K562 (cell line): Measurements from ENCODE around the gene EPHB1. TPM values are rescaled to one million over a fixed set of nuclear protein-coding genes. Genes with fewer than 3 reads are reported as not detected.

Source experiments
- ATAC-seq: fragments of 200-7000 bp; cut with Tn5 transposase; 3 replicates; pipeline ENCODE4 v1.9.1; 2020; ENCODE audit warnings: moderate library complexity
- BruUV-seq: library from RNA; stranded (reverse); fragments of 400-500 nt; replicated peaks from 2 replicates; lab custom pipeline; 2021; lab: Mats Ljungman, UMichigan
- CTCF ChIA-PET: fragments of 300-600 bp; formaldehyde crosslinking; extraction: SDS; loops from one replicate; lab custom pipeline; 2021; ENCODE audit warnings: low intra/inter-chr PET ratio; lab: Yijun Ruan, JAX
- POLR2A ChIA-PET: fragments of 300-600, 350-650 bp; sonication (Branson Sonifier 250); formaldehyde crosslinking; extraction: SDS; loops from one replicate; lab custom pipeline; 2021; ENCODE audit warnings: antibody characterized with exemption, inconsistent platforms; lab: Yijun Ruan, JAX
- DNase-seq, 4 experiments: peaks; one replicate each; pipeline versions ENCODE4 v3.0.0 to v3.0.0-alpha.2; 2011 to 2018; ENCODE audit warnings: low spot score in 3 of 4, mixed read lengths in 3 of 4; ENCODE audit errors: extremely low read depth in 1 of 4
- FAIRE-seq: peaks from 2 replicates; lab custom pipeline; 2011; peaks lifted over from hg19 to GRCh38; lab: Jason Lieb, UNC
- H2AFZ ChIP-seq: 2 replicates; pipeline ENCODE4 v1.6.0; 2011; ENCODE audit warnings: low read depth, low read length, control low read depth, inconsistent platforms
- H3K27ac ChIP-seq: fragments of 200-600 bp; 3 replicates; pipeline ENCODE4 v1.8.0; 2011; ENCODE audit warnings: low read depth, mild to moderate bottlenecking, control low read depth, inconsistent platforms, low read length, moderate library complexity, mixed read lengths; ENCODE audit errors: extremely low read depth
- H3K27me3 ChIP-seq, 2 experiments: fragments of 300-600 bp in 1 of 2; 2 replicates in 1 of 2; 3 replicates in 1 of 2; pipeline versions ENCODE4 v1.6.0 to v1.8.0; 2011; ENCODE audit warnings: inconsistent platforms in 2 of 2, low read length in 2 of 2, mild to moderate bottlenecking in 1 of 2, mixed read lengths in 1 of 2, moderate library complexity in 1 of 2; ENCODE audit not compliant: control insufficient read depth in 2 of 2, insufficient read depth in 2 of 2
- H3K36me3 ChIP-seq: fragments of 300-600 bp; 3 replicates; pipeline ENCODE4 v1.8.0; 2011; ENCODE audit warnings: mild to moderate bottlenecking, low read length, inconsistent platforms; ENCODE audit not compliant: control insufficient read depth, insufficient read depth
- H3K4me1 ChIP-seq, 2 experiments: fragments of 200-600 bp in 1 of 2; replicated peaks in 1 of 2; 2 replicates in 1 of 2; 3 replicates in 1 of 2; pipeline versions ENCODE4 v1.5.1 to v1.8.0; 2011; ENCODE audit warnings: inconsistent platforms in 2 of 2, low read length in 2 of 2, mild to moderate bottlenecking in 1 of 2, mixed read lengths in 1 of 2, moderate library complexity in 1 of 2; ENCODE audit not compliant: control insufficient read depth in 2 of 2, insufficient read depth in 2 of 2
- H3K4me2 ChIP-seq: 2 replicates; pipeline ENCODE4 v1.6.1; 2011; ENCODE audit warnings: low read length, control low read depth, inconsistent platforms, mixed read lengths; ENCODE audit not compliant: insufficient read depth
- H3K4me3 ChIP-seq: fragments of 200-600 bp; sonication (generic), shearing (Covaris generic); 2 replicates; pipeline ENCODE4 v1.5.1; 2016; ENCODE audit warnings: control low read depth, inconsistent platforms
- H3K79me2 ChIP-seq: fragments of 200-600 bp; 3 replicates; pipeline ENCODE4 v1.8.0; 2011; ENCODE audit warnings: low read length, inconsistent platforms; ENCODE audit not compliant: control insufficient read depth, insufficient read depth
- H3K9ac ChIP-seq, 2 experiments: 2 replicates each; pipeline versions ENCODE4 v1.6.0 to v1.6.1; 2011; ENCODE audit warnings: low read depth in 2 of 2, low read length in 2 of 2, control low read depth in 1 of 2, inconsistent platforms in 1 of 2, mild to moderate bottlenecking in 1 of 2, mixed read lengths in 1 of 2; ENCODE audit not compliant: insufficient read depth in 1 of 2
- H3K9me1 ChIP-seq: one replicate; pipeline ENCODE4 v1.6.0; 2011; ENCODE audit warnings: inconsistent platforms, mild to moderate bottlenecking, low read length, moderate library complexity; ENCODE audit not compliant: control insufficient read depth, insufficient read depth
- H3K9me3 ChIP-seq: replicated peaks from 2 replicates; pipeline ENCODE4 v1.5.1; 2011; ENCODE audit warnings: low read depth, low read length, inconsistent platforms; ENCODE audit not compliant: control insufficient read depth, insufficient read depth
- H4K20me1 ChIP-seq: replicated peaks from 2 replicates; pipeline ENCODE4 v1.6.1; 2011; ENCODE audit warnings: low read length, inconsistent platforms, mixed read lengths; ENCODE audit not compliant: control insufficient read depth, insufficient read depth
- BCL6 ChIP-seq: fragments of 250-450 bp; sonication (Bioruptor Pico); IDR thresholded peaks from 2 replicates; pipeline ENCODE4 v1.4.0; 2020
- CHD4 ChIP-seq: fragments of 200-600 bp; sonication (generic); IDR thresholded peaks from 3 replicates; pipeline ENCODE4 v1.6.1; 2012; ENCODE audit warnings: low read depth, mild to moderate bottlenecking, mixed read lengths, low read length, inconsistent platforms; ENCODE audit not compliant: insufficient read depth, insufficient replicate concordance, poor library complexity, severe bottlenecking
- CREM ChIP-seq: IDR thresholded peaks from 2 replicates; pipeline ENCODE4 v1.6.1; 2014; ENCODE audit warnings: antibody characterized with exemption, low read depth
- PHB ChIP-seq: fragments of 250-450 bp; sonication (Bioruptor Pico); IDR thresholded peaks from 2 replicates; pipeline ENCODE4 v1.5.0; 2021
- RFX5 ChIP-seq: IDR thresholded peaks from 2 replicates; pipeline ENCODE4 v1.6.1; 2011; ENCODE audit warnings: low read depth, mild to moderate bottlenecking, improper control_type of control experiment, low read length
- SIRT6 ChIP-seq: IDR thresholded peaks from one replicate; pipeline ENCODE4 v1.6.1; 2012; ENCODE audit warnings: low read depth, mild to moderate bottlenecking, control low read depth, inconsistent platforms, low read length, moderate library complexity
- TAF1 ChIP-seq: IDR thresholded peaks from 2 replicates; pipeline ENCODE4 v1.6.1; 2011; ENCODE audit warnings: mild to moderate bottlenecking, low read length, moderate library complexity; ENCODE audit not compliant: insufficient read depth, control insufficient read depth, severe bottlenecking; ENCODE audit errors: extremely low read depth
- ZNF133 ChIP-seq: fragments of 250-450 bp; sonication (Bioruptor Pico); IDR thresholded peaks from 2 replicates; pipeline ENCODE4 v1.4.0; 2020; ENCODE audit warnings: mild to moderate bottlenecking
- WGBS: fragments of 100-300 bp; shearing (Covaris generic); methylation state at CpG from one replicate; pipeline ENCODE4 v1.1.6; 2016; ENCODE audit warnings: low coverage, mixed read lengths; ENCODE audit not compliant: insufficient coverage; ENCODE audit errors: missing lambda C conversion rate; 5-methylcytosine and 5-hydroxymethylcytosine counted together
- in situ Hi-C: fragments of 300-500 bp; cut with MboI; formaldehyde crosslinking; loops from 4 replicates; pipeline ENCODE4 v1.15.0; 2018; ENCODE audit warnings: inconsistent platforms, mixed read lengths
- intact Hi-C: fragments of 100-400 bp; cut with micrococcal nuclease; formaldehyde crosslinking; loops from 2 replicates; pipeline ENCODE4 v1.14.2; 2022
- polyA plus RNA-seq, 8 experiments: library from polyadenylated mRNA; depleted of rRNA in 4 of 8; stranded (reverse) in 5 of 8; unstranded in 3 of 8; fragments of >200 nt; fragmentation: Nextera tagmentation in 2 of 8; fragmentation: Illumina TruSeq in 1 of 8; extraction: Ambion mirVana in 2 of 8; extraction: Trizol in 1 of 8; gene quantifications; 2 replicates each; pipeline versions ENCODE4 v1.2.1 to v1.2.3, GENCODE V29; 2011 to 2014; ENCODE audit warnings: inconsistent platforms in 1 of 8, missing spikeins in 1 of 8
- total RNA-seq, 7 experiments: library from RNA; depleted of rRNA in 6 of 7; stranded (reverse); fragments of >200 nt in 6 of 7; fragmentation: Illumina TruSeq in 2 of 7; extraction: Trizol in 2 of 7; gene quantifications; 2 replicates each; pipeline versions ENCODE4 v1.2.1 to v1.2.3, GENCODE V29; 2011 to 2021; ENCODE audit warnings: low replicate concordance in 1 of 7
- TF ChIP-seq, protein P1 (sequence below): fragments of 450-650 bp; formaldehyde crosslinking; IDR thresholded peaks from 2 replicates; pipeline ENCODE4 v1.4.0; 2020; ENCODE audit warnings: mild to moderate bottlenecking, moderate library complexity
- TF ChIP-seq, protein P2 (sequence below): fragments of 250-450 bp; sonication (Bioruptor Pico); IDR thresholded peaks from 2 replicates; pipeline ENCODE4 v1.5.0; 2021; ENCODE audit warnings: mild to moderate bottlenecking, borderline replicate concordance

EPHB1 gene
- total and polyA plus RNA-seq, 9 of the 15 experiments (the other 6 are each of a cell fraction or from before 2014, with no cell fraction given) = 0.29 TPM; not detected in 8

- CTCF ChIA-PET = no interaction called here
- ATAC-seq (no peak), FAIRE-seq (no peak), DNase-seq (no peak)
- Histone ChIP-seq H3K36me3 (no peaks in the 10 kb centered on the region), H3K27ac (no peak overlapping the region), H3K9me3 (no peaks in the 10 kb centered on the region), H3K9me1 (no peaks in the 10 kb centered on the region), H4K20me1 (no peaks in the 10 kb centered on the region), H3K9ac (no peak overlapping the region), H2AFZ (no peak overlapping the region), H3K79me2 (no peaks in the 10 kb centered on the region), H3K27me3 (no peaks in the 10 kb centered on the region), H3K4me3 (no peak overlapping the region), H3K4me1 (no peaks in the 10 kb centered on the region), H3K4me2 (no peak overlapping the region)
- TF ChIP-seq, protein P1, sequence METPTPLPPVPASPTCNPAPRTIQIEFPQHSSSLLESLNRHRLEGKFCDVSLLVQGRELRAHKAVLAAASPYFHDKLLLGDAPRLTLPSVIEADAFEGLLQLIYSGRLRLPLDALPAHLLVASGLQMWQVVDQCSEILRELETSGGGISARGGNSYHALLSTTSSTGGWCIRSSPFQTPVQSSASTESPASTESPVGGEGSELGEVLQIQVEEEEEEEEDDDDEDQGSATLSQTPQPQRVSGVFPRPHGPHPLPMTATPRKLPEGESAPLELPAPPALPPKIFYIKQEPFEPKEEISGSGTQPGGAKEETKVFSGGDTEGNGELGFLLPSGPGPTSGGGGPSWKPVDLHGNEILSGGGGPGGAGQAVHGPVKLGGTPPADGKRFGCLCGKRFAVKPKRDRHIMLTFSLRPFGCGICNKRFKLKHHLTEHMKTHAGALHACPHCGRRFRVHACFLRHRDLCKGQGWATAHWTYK (CRISPR knock-in tag) = no peak
- TF ChIP-seq TAF1 = no peak
- TF ChIP-seq CREM = no peak
- POLR2A ChIA-PET = interaction anchor here (0.9 kb wide), 1 partner anchor 12 kb away, joined by 3 read pairs; no protein-coding TSS in a partner anchor
- intact Hi-C loops (no loop called here), in situ Hi-C loops (no loop called here)
- BruUV-seq = no TSS peak
Measured at GRCh38 chr3:134998158-134998557, 203.1 kb downstream of the EPHB1 start.

- H3K9me3 ChIP-seq = no peaks in the 10 kb centered on the region
- H3K4me1 ChIP-seq = no peaks in the 10 kb centered on the region
- intact Hi-C loops = no loop called here
- H4K20me1 ChIP-seq = no peaks in the 10 kb centered on the region
- BruUV-seq = no TSS peak
- no peaks in the 10 kb centered on the region for H3K36me3 ChIP-seq
- ChIA-PET POLR2A (no interaction called here), CTCF (no interaction called here)
- no peak overlapping the region for H3K4me3 ChIP-seq
- 0% methylated on average over 2 of the region's 3 CpGs for WGBS
- in situ Hi-C loops = no loop called here
- H3K27me3 ChIP-seq = no peaks in the 10 kb centered on the region
- no peak for FAIRE-seq
- H3K9me1 ChIP-seq = no peaks in the 10 kb centered on the region
- H3K9ac ChIP-seq = no peak overlapping the region
- no peak for DNase-seq
- no peak for TF ChIP-seq BCL6 (CRISPR knock-in tag)
- no peak for TF ChIP-seq TAF1
- TF ChIP-seq ZNF133 (CRISPR knock-in tag) = no peak
- no peak for TF ChIP-seq RFX5
- TF ChIP-seq, protein P2, sequence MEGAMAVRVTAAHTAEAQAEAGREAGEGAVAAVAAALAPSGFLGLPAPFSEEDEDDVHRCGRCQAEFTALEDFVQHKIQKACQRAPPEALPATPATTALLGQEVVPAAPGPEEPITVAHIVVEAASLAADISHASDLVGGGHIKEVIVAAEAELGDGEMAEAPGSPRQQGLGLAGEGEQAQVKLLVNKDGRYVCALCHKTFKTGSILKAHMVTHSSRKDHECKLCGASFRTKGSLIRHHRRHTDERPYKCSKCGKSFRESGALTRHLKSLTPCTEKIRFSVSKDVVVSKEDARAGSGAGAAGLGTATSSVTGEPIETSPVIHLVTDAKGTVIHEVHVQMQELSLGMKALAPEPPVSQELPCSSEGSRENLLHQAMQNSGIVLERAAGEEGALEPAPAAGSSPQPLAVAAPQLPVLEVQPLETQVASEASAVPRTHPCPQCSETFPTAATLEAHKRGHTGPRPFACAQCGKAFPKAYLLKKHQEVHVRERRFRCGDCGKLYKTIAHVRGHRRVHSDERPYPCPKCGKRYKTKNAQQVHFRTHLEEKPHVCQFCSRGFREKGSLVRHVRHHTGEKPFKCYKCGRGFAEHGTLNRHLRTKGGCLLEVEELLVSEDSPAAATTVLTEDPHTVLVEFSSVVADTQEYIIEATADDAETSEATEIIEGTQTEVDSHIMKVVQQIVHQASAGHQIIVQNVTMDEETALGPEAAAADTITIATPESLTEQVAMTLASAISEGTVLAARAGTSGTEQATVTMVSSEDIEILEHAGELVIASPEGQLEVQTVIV = no peak
- TF ChIP-seq CHD4 = no peak
- TF ChIP-seq PHB (CRISPR knock-in tag) = no peak
- no peak for TF ChIP-seq SIRT6
- no peak overlapping the region for H2AFZ ChIP-seq
- no peak overlapping the region for H3K4me2 ChIP-seq
- H3K27ac ChIP-seq = no peak overlapping the region
- H3K79me2 ChIP-seq = no peaks in the 10 kb centered on the region
- ATAC-seq = no peak
Measured at GRCh38 chr3:134998855-134999254, 203.8 kb downstream of the EPHB1 start.
